Heart right ventricle (tissue), 16 donors: ENCODE data around the gene FBXO44. TPM values are rescaled to one million over a fixed set of nuclear protein-coding genes. Genes with fewer than 3 reads are reported as not detected.

Experiments
- ATAC-seq, 8 donors: fragments of 200-7000 bp; cut with Tn5 transposase; one replicate each; pipeline ENCODE4 v1.9.1; 2020; ENCODE audit warnings: mild to moderate bottlenecking in 8 of 8, moderate library complexity in 8 of 8, moderate number of reproducible peaks in 1 of 8
- DNase-seq, 2 donors: peaks; one replicate each; pipeline ENCODE4 v3.0.0-alpha.2; 2020
- H3K27ac ChIP-seq, 10 donors: fragments of 200-600 bp; sonication (generic) in 2 of 10; one replicate each; pipeline versions ENCODE4 v1.5.0 to v1.8.0; 2020 to 2022; ENCODE audit warnings: mild to moderate bottlenecking in 3 of 10
- H3K27me3 ChIP-seq, 7 donors: fragments of 200-600 bp; one replicate each; pipeline ENCODE4 v1.8.0; 2021 to 2022; ENCODE audit warnings: mild to moderate bottlenecking in 2 of 7
- H3K36me3 ChIP-seq, 9 donors: fragments of 200-600 bp; sonication (generic) in 1 of 9; one replicate each; pipeline versions ENCODE4 v1.5.0 to v1.8.0; 2020 to 2022; ENCODE audit warnings: mild to moderate bottlenecking in 2 of 9
- H3K4me1 ChIP-seq, 9 donors: fragments of 200-600 bp; sonication (generic) in 1 of 9; one replicate each; pipeline versions ENCODE4 v1.5.0 to v1.8.0; 2020 to 2022; ENCODE audit warnings: mild to moderate bottlenecking in 4 of 9
- H3K4me3 ChIP-seq, 10 donors: fragments of 200-600 bp; sonication (generic) in 2 of 10; one replicate each; pipeline versions ENCODE4 v1.5.0 to v1.8.0; 2020 to 2022; ENCODE audit warnings: mild to moderate bottlenecking in 7 of 10, moderate library complexity in 2 of 10
- H3K9me3 ChIP-seq, 11 donors: fragments of 200-600 bp in 10 of 11; sonication (generic) in 2 of 11; one replicate each; pipeline versions ENCODE4 v1.5.0 to v1.8.0; 2013 to 2022; ENCODE audit warnings: mild to moderate bottlenecking in 2 of 11, control low read depth in 1 of 11, moderate library complexity in 1 of 11
- WGBS, 2 donors: extraction: QIAGEN DNeasy Blood & Tissue Kit; methylation state at CpG; one replicate each; pipeline ENCODE4 v1.1.7; 2013; ENCODE audit warnings: inconsistent platforms in 1 of 2; 5-methylcytosine and 5-hydroxymethylcytosine counted together
- intact Hi-C, 10 donors: fragments of 100-400 bp; cut with DNase I; formaldehyde crosslinking; loops; one replicate each; pipeline versions ENCODE4 v1.11.1 to v1.14.2; 2022
- polyA plus RNA-seq, 2 donors: library from polyadenylated mRNA; stranded (reverse); fragments of 200-250 nt; gene quantifications; one replicate each; pipeline ENCODE4 v1.2.3, GENCODE V29; 2013
- total RNA-seq, 10 donors: library from RNA; stranded (reverse); fragmentation: NEBNext Ultra II Directional in 3 of 10; extraction: Animal tissue kit (Norgen Biotek cat#: 25700) in 3 of 10; gene quantifications; one replicate each; pipeline versions ENCODE4 v1.2.1 to v1.2.4, GENCODE V29; 2021 to 2023
- TF ChIP-seq, protein P1 (sequence below), 9 donors: fragments of 200-600 bp; sonication (generic) in 2 of 9; IDR thresholded peaks; one replicate each; pipeline versions ENCODE4 v1.5.0 to v1.8.0; 2021 to 2022; ENCODE audit warnings: antibody characterized with exemption in 9 of 9, mild to moderate bottlenecking in 5 of 9, moderate library complexity in 1 of 9
- donor health status: Arrhythmogenic right ventricular cardiomyopathy.
- donor health status: ischemic (EF 13 %, LVEDD 7.1; RV severe dilation, severe dysfunction).
- donor health status: healthy with polysubstance abuse.
- donor health status: DM: no; HTN: yes; CAD: no.
- donor health status: DM: no; HTN: no; CAD: no.
- donor health status: ischemic (EF 25% LVEDD 6.9; RV normal size, moderate dysfunction).
- donor health status: ischemic (EF 25% LVEDD 5.7; RV mildly dilated, moderate dysfunction).
- donor health status: healthy.
- donor health status: DM: yes; HTN: yes; CAD: no.
- donor health status: Ischemic cardiomyopathy.
- donor health status: ischemic (EF 35%, LVEDD 5.7; RV mildly dilated, moderate dysfunction).
- donor health status: nonischemic (EF 11% LVEDD 7.7; RV severe dilation, severe dysfunction).
- donor health status: DM: yes; HTN: yes; CAD: no.
- donor health status: PGD.
- donor health status: ischemic (EF 29% LVEDD 5.4; RV normal size, mild dysfunction).
- donor health status: nonischemic (EF 23%, LVEDD 6.1; RV moderate dilation, normal function).

FBXO44 gene
- total and polyA plus RNA-seq, 12 donors, result 10.1 to 28.2 (median 15.8) TPM

DNA sequence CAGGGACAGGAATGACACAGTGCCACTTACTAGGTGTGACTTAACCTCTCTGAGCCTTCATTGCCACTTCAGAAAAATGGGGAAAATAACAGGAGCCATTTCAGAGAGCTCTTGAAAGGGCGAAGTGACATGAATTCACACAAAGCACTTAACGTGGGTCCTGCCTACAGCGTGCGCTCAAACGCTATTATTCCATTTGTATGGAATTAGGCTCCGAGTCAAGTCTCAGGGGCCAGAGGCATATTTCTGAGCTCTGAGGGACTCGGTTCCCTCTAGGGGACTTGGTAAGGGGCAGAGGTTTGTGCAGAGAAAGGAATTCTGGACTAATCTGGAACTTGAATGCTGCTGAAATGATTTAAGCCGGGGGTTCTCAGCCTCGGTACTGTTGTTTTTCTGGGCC lies 50.9 kb downstream of the FBXO44 start:
- Histone ChIP-seq H3K27ac (no peak overlapping the region), H3K4me3 (no peak overlapping the region), H3K4me1 (peaks cover 0 to 30% (median 21%) of the 10 kb centered on the region in 9 donors), H3K9me3 (no peaks in the 10 kb centered on the region), H3K36me3 (no peaks in the 10 kb centered on the region), H3K27me3 (peaks cover 0 to 55% (median 45%) of the 10 kb centered on the region in 7 donors)
- TF ChIP-seq, protein P1, sequence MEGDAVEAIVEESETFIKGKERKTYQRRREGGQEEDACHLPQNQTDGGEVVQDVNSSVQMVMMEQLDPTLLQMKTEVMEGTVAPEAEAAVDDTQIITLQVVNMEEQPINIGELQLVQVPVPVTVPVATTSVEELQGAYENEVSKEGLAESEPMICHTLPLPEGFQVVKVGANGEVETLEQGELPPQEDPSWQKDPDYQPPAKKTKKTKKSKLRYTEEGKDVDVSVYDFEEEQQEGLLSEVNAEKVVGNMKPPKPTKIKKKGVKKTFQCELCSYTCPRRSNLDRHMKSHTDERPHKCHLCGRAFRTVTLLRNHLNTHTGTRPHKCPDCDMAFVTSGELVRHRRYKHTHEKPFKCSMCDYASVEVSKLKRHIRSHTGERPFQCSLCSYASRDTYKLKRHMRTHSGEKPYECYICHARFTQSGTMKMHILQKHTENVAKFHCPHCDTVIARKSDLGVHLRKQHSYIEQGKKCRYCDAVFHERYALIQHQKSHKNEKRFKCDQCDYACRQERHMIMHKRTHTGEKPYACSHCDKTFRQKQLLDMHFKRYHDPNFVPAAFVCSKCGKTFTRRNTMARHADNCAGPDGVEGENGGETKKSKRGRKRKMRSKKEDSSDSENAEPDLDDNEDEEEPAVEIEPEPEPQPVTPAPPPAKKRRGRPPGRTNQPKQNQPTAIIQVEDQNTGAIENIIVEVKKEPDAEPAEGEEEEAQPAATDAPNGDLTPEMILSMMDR (IDR thresholded peaks at IDR 0.05), result no peak
- no peak for DNase-seq
- intact Hi-C loops, result no loop called here
- ATAC-seq, result no peak
- 78 to 89% methylated on average over 9 of the region's 9 CpGs for WGBS, 2 donors

DNA sequence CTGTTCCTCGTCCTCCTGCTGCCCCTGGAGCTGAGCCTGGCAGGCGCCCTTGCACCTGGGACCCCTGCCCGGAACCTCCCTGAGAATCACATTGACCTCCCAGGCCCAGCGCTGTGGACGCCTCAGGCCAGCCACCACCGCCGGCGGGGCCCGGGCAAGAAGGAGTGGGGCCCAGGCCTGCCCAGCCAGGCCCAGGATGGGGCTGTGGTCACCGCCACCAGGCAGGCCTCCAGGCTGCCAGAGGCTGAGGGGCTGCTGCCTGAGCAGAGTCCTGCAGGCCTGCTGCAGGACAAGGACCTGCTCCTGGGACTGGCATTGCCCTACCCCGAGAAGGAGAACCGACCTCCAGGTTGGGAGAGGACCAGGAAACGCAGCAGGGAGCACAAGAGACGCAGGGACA lies 51.6 kb downstream of the FBXO44 start:
- TF ChIP-seq, protein P1 (IDR thresholded peaks at IDR 0.05), result no peak
- Histone ChIP-seq H3K27me3 (peaks cover 0 to 48% (median 39%) of the 10 kb centered on the region in 7 donors), H3K4me3 (no peak overlapping the region), H3K27ac (no peak overlapping the region), H3K9me3 (no peaks in the 10 kb centered on the region), H3K36me3 (no peaks in the 10 kb centered on the region), H3K4me1 (peaks cover 0 to 23% (median 14%) of the 10 kb centered on the region in 9 donors)
- 93 to 95% methylated on average over 14 of the region's 14 CpGs for WGBS, 2 donors
- ATAC-seq (no peak), DNase-seq (no peak)
- intact Hi-C loops, result no loop called here

DNA sequence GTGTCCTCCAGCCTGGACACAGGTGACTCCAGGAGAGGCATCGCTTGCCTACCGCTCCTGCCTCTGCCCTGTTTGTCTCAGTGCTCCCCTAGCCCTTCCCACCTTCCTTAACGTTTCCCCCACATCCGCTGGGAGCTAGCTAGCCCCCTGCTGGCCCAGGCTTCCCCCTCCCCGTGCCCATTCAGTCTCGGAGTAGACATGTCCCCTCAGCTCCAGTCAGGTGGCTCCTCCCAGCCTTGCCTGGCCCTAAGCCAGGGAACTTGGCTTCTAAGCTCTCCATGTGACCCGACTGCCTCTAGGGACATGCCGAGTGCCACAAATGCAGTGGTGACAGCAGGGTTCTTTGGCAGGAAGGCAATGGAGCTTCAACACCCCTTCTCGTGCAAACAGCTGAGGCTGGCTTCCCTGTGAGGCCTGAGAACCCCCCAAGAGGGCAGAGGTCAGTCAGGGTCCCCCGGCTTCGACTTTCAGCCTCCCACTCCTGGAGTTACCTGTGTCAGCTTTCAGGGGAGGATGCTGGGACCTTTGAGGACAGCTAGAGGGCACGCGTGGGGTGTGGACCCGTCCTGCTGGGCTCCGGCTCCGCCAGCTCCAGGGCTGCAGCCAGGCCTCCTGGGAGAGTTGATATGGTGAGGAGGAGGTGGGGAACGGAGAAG lies 53.1 kb downstream of the FBXO44 start:
- TF ChIP-seq, protein P1 (IDR thresholded peaks at IDR 0.05), result no peak
- WGBS, 2 donors, result 9 to 16% methylated on average over 17 of the region's 17 CpGs
- peak; percentile 79 to 95 (median 90) for ATAC-seq
- peak; percentile 66 to 82 for DNase-seq
- H3K9me3 ChIP-seq, result no peaks in the 10 kb centered on the region
- peaks cover 0 to 40% (median 34%) of the 10 kb centered on the region in 7 donors for H3K27me3 ChIP-seq
- intact Hi-C loops, result no loop called here
- H3K4me3 ChIP-seq, result no peak overlapping the region
- peak overlapping the region in 6 of 10 donors; percentile 6 to 70 (median 40) for H3K27ac ChIP-seq
- H3K4me1 ChIP-seq, result peaks cover 0 to 16% (median 11%) of the 10 kb centered on the region in 9 donors
- no peaks in the 10 kb centered on the region for H3K36me3 ChIP-seq

DNA sequence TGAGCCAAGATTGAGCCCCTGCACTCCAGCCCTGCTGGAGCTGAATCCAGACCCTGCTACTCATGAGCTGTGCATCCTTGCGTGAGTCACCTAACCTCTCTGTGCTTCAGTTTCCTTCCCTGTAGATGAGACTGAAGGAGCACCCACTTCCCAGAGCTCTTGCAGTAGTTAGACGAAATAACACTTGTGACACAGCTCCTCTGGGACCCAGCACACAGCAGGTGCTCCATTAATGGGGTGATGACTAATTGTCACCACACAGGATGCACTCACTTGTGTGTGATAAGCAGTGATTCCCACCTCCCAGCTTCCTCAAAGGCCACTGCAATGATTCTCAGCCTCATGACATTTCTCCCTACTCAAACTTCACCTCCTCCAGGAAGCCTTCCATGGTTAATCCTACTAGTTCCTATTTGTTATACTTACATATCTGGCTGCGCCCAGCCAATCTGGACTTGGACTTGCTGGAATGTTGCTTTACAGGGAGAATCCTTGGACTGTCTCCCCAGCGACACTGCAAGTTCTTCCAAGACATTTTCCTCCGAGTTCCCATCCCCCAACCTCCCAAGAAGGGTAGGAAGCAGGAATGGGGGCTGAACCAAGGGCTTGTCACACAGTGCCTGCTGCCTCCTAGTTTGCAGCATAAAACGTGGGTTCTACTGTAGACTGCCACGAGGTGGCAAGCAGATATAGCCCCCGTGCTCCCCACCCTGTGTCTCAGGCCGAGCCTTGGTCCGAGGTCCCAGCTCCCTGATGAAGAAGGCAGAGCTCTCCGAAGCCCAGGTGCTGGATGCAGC lies 54.1 kb downstream of the FBXO44 start:
- Histone ChIP-seq H3K4me3 (no peak overlapping the region), H3K27ac (peak overlapping the region in 3 of 10 donors; percentile 44 to 70 (median 50)), H3K36me3 (no peaks in the 10 kb centered on the region), H3K9me3 (no peaks in the 10 kb centered on the region), H3K27me3 (peaks cover 0 to 30% (median 29%) of the 10 kb centered on the region in 7 donors), H3K4me1 (peaks cover 0 to 16% (median 11%) of the 10 kb centered on the region in 9 donors)
- ATAC-seq (no peak), DNase-seq (no peak)
- intact Hi-C loops, result no loop called here
- TF ChIP-seq, protein P1 (IDR thresholded peaks at IDR 0.05), result no peak
- WGBS, 2 donors, result 73 to 81% methylated on average over 11 of the region's 11 CpGs
